ENCODE measurements around the gene RPL28.
"Not testable (repeated sequence)": the region's sequence is repeated elsewhere in the genome, so short reads cannot be mapped to it uniquely, and the experiment has no call there.

The RPL28 gene

DNA sequence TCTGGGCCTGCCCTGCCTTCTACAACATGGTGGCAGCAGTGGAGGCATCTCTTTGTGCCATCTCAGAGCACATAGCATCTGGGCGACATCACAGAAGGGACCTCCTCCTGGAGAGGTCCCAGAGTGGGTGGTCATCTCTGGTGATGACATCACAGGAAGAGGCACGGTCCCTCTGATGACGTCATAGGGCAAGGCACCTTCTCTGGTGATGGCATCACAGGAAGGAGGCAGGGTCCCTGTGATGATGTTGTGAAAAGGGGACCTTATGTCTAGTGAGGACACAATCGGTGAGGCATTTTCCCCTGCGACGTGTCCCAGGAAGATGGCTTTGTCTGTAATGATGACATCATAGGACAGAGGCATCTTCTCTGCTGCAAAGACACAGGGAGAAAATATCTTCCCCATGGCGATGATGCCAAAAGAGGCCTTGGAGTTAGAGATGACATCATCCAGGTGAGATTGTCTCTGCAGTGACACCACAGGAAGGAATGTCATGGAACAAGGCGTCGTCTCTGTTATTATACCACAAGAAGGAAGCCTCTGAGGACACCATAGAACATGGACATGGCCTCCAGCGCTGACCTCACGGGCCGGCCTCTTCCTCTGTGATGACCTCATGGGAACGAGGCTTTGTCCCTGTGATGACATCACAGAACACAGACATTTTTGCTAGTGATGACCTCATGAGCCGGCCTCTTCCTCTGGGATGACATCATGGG is 46.7 kb downstream of the RPL28 start:
- DNase-seq = no peak

DNA sequence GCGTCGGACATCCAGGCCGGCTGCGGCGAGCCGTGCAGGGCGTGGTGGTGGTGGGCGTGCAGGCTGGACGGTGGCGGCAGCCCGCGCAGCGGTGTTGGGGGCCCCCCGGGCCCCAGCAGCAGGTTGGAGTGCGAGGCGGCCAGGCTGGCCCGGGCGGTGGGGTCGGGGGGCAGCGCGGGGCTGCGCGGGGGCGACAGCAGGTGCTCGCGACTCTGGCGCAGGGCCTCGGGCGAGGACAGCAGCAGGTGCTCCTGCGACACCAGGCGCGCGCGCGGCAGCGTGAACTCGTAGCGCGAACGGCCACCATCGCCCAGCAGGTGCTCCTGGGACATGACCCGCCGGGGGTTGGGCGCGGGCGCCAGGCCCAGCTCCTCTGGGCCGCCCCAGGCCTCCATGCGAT is 47.6 kb downstream of the RPL28 start:
- DNase-seq = no peak

DNA sequence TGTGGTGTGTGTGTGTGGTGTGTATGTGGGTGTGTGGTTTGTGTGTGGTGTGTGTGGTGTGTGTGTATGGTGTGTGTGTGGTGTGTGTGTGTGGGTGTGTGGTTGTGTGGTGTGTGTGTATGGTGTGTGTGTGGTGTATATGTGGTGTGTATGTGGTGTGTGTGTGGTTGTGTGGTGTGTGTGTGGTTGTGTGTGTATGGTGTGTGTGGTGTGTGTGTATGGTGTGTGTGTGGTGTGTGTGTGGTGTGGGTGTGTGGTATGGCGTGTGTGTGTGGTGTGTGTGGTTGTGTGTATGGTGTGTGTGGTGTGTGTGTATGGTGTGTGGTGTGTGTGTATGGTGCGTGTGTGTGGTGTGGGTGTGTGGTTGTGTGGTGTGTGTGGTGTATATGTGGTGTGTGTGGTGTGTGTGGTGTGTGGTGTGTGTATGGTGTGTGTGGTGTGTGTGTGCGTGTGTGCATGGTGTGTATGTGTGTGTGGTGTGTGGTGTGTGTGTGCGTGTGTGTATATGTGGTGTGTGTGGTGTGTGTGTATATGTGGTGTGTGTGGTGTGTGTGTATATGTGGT is 48.7 kb downstream of the RPL28 start:
- DNase-seq = no peak

DNA sequence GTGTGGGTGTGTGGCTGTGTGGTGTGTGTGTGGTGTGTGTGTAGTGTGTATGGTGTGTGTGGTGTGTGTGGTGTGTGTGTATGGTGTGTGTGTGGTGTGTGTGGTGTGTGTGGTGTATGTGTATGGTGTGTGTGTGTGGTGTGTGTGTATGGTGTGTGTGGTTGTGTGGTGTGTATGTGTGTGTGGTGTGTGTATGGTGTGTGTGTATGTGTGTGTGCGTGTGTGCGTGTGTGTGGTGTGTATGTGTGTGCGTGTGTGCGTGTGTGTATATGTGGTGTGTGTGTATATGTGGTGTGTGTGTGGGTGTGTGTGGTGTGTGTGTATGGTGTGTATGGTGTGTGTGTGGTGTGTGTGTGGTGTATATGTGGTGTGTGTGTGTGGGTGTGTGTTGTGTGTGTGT is 49.3 kb downstream of the RPL28 start:
- no peak for DNase-seq

DNA sequence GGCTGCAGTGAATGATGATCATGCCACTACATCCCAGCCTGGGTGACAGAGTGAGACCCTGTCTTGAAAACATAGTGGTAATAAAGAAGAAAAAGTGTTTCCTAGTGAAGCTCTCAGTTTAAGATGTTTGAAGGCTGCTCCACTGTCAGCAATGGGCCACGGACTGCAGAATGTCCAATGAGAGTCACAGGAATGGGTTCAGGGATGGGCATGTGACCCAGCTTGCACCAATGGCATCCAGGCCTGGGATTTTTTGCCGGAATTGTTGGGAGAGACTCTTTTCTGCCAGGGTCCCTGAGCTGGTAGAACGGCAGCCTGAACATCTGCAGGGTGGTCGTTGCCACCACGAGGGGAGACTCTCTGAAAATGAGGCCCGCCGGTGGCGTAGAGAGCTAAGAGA is 51.1 kb downstream of the RPL28 start:
- no peak for DNase-seq

DNA sequence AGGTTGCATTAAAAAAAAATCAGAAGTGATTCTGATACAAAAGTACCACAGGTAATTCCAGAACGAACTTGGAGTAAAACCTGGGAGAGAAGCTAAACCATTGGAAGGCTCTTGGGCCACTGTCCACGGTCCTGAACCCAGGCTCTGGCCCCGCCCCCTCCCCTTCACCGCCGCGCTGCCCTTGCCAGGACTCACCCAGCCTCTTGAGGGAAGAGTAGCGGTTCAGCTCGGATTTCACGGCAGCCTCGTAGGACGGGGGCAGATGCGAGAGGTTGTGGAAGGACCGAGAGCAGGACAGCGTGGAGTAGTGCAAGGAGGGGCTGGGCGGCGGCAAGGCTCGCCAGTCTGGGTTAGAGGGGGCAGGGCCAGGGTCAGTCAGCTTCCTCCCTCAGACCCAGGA is 51.7 kb downstream of the RPL28 start:
- no peak for DNase-seq

DNA sequence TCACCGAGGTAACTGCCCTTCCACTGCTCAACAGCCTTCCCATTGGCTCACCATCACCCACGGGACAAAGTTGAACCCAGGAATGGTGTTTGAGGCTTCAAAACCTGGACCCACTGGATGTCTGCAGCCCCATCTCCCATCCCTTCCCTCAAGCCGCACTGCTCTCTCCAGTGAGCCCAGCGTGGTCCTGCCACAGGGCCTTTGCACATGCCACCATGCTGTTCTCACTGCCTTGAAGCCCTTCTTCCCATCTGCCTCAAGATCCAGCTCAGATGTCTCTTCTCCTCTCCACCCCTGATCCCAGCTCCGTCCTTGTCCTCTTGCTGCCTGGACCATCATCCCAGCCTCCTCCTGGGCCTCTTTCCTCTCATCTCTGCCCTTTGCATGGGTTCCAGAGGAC is 53.3 kb downstream of the RPL28 start:
- no peak for DNase-seq

DNA sequence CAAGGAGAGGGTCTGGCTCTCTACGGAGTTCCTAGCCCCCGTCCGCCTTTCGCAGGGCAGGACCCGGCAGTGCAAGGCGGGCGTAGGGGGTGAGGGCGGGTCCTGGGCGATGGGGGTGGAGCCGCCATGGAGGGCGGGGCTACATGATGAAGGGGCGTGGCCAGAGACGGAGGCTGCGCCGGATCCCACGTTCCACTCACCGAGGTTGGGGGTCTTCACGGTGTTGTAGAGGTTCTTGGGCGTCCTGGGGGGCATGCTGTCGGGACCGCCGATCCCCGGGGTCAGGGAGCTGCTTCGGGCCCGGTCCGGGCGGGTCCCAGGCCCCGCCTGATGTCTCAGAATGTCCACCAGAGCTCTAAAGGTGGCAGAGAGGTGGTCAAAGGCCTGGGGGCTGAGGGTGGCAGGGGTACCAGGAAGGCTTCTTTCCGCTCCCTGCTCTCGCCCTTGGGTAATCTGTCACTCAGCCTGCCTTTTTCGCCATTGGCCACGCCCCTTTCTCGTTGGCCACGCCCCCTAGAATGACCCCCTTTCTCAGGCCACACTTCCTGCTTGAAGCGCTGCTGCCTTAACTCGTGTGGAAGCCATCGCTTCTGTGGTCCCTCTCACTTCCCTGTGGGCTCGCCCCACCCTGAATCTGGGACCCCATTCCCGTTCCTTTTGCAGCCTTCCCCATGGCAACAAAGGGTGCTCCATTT is 54.8 kb downstream of the RPL28 start:
- DNase-seq = no peak

DNA sequence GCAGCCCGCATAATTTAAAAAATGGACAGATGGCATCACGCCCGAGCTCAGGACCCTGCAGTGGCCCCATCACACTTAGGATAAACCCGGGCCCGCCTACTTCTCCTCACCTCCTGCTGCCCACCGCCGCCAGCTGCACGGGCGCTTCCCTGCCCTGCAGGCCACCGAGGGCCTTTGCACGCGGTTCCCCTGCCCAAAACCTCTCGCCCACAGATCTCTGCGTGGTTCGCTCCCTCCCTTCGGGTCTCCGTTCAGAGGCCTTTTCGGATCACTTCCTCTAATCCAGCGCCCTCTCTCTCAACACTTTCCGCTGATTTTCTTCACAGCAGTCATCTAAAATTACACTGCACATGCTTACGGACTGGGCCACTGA is 55.6 kb downstream of the RPL28 start:
- no peak for DNase-seq

DNA sequence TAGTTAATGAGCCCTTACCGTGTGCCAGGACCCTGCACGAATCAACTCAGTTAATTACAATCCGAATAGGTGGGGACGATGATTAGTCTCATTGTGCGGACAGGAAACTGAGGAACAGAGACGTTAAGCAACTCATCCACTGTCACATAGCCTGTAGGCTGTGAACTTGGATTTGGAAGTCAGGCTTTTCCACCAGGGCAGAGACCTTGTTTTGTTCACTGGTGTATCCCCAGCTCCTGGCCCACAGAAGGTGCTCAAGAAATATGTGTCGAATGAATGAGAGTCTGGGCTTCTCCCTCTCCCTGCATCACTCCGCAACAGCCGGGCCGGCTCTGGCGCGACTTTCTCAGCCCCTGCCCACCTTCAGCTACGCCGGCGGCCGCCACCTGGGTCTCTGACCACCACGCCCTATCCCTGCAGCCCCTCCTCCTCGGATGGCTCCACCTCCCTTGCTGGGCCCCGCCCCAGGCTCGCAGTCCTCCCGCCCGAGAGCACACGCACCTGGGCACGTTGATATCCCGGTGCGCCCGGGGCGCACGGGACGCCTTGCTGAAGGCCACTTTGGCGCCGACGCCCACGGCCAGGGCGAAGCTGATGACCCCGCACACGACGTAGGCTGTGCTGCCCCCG is 56.1 kb downstream of the RPL28 start:
- no peak for DNase-seq

DNA sequence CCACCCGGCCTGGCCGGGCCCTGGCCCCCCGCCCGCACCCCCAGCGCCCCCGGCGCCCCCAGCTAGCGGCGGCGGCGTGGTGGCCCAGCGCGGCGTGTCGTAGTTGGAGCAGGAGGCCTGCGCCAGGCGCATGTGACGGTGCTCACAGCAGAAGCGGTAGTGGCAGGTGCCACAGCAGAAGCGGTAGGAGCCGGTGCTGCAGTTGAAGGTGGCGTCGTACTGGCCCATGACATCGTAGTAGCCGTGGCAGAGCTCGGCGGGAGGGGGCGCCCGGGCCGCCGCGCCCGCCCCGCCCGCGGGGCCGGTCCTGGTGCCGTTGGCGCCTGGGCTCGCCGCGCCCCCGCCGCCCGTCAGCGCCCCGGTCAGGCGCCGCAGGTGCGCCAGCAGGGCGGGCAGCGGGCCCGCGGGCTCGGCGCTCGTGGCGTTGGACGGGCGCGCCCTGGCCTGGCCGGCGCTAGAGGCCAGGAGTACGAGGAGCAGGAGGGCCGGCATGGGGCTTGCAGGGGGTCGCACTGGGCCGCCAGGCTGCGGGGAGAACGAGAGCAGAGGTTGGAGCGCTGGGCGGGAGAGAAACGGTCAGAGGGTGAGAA is 56.7 kb downstream of the RPL28 start:
- DNase-seq = no peak

DNA sequence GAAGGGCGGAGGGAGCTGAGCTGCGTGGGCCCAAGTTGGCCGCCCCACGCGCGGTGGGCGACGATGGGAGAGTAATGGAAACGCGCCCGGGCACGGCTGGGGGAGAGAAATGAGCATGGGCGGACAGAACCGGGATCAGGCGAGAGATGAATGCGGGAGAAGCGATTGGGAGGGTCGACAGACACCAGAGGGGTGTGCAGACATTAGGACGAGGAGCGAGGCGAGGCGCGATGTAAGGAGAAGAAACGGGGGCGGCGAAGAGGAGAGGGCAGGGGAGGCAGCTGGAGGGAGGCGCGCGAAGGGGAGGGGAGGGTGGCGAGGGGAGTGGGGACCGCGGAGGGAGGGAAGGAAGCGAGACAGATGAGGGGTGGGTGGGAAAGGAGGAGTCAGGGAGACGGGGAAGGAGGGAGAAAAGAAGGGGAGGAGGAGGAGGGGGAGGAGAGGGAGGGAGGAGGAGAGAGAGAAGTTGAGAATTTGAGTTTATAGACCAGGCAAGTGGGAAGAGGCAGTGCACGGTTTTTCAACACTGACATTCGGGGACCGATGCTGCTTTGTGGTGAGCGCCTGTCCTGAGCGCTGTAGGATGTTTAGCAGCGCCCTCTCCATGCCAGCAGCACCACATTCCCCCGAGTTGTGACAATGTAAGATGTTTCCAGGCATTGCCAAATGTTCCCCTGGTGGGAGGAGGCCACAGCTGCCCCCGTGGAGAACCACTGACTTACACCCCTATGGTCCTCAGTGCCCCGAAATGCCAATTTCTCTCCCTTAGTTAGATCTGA is 57.5 kb downstream of the RPL28 start, which contains the start of gene SHISA7:
Gene SHISA7 (minus strand): TSS at position 256 of the 779 bp plus-strand sequence. CDS start 437 bp downstream, outside the sequence.
- no peak for DNase-seq

DNA sequence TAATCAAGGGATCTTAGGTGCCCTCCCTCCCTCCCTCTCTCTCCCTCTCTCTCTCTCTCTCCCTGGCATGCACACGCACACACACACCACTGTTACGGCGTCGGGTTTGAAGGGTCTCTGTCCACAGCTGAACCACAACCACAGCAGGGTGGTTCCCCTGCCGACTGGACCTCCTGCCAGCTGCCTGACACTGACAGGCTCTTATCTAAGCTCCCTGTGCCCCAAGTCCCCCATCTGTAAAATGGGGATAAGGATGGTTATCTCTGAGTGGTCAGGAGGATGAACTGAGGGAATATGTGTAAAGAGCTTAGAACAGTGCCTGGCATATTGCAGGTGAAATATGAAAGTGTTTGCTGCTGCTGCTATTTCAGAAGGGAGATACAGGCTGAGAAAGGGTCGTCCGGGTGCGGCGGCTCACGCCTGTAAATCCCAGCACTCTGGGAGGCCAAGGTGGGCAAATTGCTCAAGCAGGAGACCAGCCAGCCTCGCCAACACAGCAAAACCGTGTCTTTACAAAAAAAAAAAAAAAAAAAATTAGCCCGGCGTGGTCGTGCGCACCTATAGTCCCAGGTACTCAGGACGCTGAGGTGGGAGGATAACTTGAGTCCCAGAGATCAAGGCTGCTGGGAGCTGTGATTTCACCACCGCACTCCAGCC is 58.2 kb downstream of the RPL28 start:
- no peak for DNase-seq

DNA sequence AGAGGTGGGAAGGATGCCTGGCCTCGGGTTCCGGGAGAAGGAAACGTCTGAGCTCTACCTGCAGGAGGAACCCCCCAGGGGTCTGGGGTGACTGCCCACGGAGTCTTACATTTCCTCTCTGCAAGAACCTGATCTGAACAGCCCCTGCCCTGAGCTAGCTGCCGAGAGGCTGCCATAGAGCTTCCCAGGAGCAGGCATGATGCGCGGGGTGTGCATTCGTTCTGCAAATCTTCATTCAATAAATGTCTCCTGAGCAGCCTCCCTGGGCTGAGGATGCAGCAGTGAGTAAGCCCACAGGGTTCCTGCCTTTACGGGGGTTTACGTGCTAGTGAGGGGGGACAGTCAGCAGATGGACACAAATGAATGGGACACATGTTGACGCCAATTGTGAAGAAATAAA is 58.9 kb downstream of the RPL28 start:
- DNase-seq = no peak

DNA sequence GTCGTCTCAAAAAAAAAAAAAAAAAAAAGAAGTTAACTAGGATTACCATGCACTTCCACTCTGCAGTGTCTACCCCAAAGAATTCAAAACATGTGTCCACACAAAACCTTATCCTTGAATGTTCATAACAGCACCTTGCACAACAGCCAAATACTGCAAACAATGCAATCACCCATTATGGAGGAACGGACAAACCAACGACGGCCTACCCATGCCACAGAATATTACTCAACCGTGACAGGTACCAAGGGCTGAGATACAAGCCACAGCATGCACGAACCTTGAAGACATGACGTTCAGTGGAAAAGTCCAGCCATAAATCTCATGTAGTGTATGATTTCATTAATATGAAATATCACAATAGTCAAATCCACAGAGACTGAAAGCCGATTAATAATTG is 60.3 kb downstream of the RPL28 start:
- DNase-seq = no peak

DNA sequence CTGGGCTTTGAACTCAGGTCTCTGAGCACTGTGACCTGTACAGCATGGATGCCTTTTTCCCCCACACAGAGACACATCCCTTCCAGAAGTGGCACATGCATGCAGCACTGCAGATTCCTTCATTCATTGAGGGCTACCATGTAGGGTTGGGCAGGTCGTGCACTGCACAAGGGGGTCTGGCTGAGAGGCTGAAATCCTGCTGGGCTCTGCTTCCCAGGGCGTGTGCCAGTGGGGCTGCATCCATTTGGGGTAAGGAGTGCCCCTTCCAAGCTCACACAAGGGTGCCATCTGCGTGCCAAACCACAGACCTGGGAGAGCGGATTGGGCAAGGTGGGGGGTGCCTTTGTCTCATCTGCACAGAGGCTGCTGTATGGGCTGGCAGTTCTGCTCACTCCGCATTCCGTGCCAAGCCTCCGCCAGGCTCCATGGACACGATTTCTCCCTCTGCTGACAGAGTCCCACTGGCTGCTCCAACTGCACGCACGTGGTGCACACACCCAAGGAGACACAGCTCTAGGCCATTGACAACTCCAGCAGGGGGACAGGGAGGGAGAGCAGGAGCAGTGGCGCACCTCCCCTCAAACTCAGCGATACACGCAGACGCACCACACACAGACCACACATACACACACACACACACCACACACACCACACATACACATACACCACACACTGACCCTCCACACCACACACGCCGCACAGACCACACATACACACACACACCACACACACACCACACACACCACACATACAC is 61.9 kb downstream of the RPL28 start:
- DNase-seq = no peak

DNA sequence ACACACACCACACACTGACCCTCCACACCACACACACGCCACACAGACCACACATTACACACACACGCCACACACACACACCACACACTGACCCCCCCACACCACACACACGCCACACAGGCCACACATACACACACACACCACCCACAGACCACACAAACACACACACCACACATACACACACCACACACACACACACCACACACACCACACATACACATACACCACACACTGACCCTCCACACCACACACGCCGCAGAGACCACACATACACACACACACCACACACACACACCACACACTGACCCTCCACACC is 62.4 kb downstream of the RPL28 start:
- not testable (repeated sequence) for DNase-seq

DNA sequence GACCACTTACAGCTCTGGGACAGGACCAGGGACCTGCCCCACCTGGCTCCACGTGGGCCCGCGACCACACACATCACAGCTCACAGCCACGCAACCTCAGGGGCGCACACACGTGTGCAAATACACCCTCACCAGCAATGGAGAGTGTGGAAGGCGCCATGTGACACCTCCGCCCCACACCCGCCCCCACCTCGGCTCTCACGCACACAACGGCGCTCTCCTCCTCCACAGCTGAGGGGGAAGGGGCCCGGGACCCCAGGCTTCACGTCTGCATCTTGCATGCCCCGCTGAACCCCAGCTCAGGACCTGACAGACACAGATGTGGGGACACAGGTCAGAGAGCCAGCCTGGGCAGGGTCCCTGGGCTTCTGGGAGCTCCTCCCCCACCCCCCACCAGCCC is 63.7 kb downstream of the RPL28 start:
- no peak for DNase-seq

DNA sequence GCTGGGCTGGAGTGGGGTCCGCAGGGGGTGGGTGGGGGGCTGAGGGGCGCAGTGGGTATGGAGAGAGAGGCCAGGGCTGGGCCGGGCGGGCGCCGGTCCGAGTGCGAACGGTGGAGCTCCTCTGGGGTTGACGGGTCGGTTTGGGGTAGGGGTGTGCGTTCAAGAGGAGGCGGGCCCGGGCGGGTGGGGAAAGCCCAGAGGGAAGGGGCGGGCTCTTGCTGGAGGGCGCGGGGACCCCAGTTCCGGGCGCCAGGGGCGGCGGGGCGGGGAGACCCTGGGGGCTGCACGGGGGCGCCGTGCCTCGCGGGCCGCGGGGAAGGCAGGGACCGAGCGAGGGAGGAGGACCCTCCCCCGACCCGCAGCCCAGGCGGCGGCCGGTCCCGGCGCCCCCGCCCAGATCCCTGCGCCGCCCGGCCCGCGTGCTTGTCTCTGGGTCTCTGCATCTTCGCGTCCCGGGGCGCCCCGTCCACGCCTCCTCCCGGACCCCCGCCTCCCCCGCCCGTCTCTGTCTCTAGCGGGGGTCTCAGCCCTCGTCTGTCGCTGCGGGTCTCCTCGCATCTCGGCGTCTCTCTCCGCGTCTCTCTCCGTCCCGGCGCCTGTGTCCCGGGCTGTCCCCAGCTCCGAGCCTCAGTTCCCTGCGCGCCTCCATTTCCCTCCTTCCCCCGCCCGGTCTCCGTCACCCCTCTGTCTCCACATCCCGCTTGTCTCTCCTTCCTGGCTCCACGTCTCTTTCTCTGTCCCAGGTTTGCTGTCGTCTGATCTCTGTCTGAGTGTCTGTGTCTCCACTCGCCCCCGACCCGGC is 65.6 kb downstream of the RPL28 start:
- no peak for DNase-seq

DNA sequence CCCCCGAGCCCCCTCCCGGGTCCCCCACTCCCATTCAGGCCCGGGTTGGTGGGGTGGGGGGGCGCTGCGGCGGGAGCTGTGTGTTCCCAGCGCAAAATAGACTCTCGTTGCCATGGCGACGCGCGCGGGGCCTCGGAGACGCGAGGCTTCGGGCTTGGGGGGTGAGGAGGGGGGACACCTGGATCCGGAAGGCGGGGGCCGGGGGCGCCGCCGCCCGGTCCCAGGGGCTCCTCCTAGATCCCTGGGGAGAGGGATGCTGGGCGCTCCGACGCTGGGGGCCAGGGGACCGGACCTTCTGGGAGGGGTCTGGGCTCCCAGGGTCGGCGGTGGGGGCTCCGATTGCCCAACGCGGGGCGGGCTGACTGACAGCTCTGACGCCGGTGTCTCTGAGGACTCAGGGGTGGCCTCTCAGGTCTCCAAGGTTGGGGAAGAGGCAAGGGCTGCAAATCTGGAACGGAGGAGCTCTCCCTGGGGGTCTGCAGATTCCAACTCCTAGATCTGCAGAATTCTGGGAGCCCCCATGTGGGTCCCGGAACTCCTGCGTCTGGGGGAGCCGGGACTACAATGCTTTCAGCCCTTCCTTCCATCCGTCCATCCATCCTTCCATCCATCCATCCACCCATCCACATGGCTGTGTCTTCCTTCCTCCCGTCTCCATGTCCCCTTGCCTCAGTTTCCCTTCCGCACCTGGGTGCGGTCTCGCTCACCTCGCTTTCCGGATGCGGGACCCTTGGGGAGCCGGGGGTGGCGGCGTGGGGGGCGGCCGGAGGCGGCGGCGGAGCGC is 66.4 kb downstream of the RPL28 start:
- no peak for DNase-seq

Measured in cerebellar nuclear complex (tissue), 1 donor.